ENCODE measurements around the gene ECT2L. TPM values are rescaled to one million over a fixed set of nuclear protein-coding genes. Genes with fewer than 3 reads are reported as not detected.

ECT2L gene
- total and polyA plus RNA-seq, 2 of the 4 experiments (the other 2 are of a cell fraction): not detected

- no peak for DNase-seq
Observed at GRCh38 chr6:138849791-138850190, 53.9 kb downstream of the ECT2L start.

More at GRCh38 chr6:138849791-138850190, 53.9 kb downstream of the ECT2L start:
- intact Hi-C loops (cut with micrococcal nuclease) (no loop called here), dilution Hi-C loops (cut with HindIII; ENCODE audit: low sequenced_read_pairs, unreplicated experiment) (no loop called here), in situ Hi-C loops (cut with MboI; ENCODE audit: low sequenced_read_pairs) (no loop called here)
- no peak overlapping the region for H3K4me3 ChIP-seq (ENCODE audit: insufficient read depth, low read depth, low read length)
- no peaks in the 10 kb centered on the region for H3K9me3 ChIP-seq (ENCODE audit: control insufficient read depth, insufficient read depth, low read length)
- H2AK9ac ChIP-seq (replicated peaks; ENCODE audit: low read depth, low read length, poor library complexity): no peak overlapping the region
- H3K56ac ChIP-seq (ENCODE audit: extremely low read depth, insufficient read depth, low read length): no peak overlapping the region
- H4K91ac ChIP-seq (ENCODE audit: insufficient read depth, low read depth, low read length): no peak overlapping the region
- H3K27ac ChIP-seq (ENCODE audit: insufficient read depth, low read length): no peak overlapping the region
- H3K27me3 ChIP-seq (ENCODE audit: control insufficient read depth, insufficient read depth, low read length): no peaks in the 10 kb centered on the region; the same call in 1 of the 2 replicates
- H2BK5ac ChIP-seq (ENCODE audit: low read depth, low read length, poor library complexity, severe bottlenecking): no peak overlapping the region
- no peak overlapping the region for H3K4ac ChIP-seq (ENCODE audit: low read depth, low read length)
- H2BK15ac ChIP-seq (ENCODE audit: low read depth, low read length): no peak overlapping the region
- H2AK5ac ChIP-seq (ENCODE audit: low read depth, low read length): no peak overlapping the region
- H3K36me3 ChIP-seq (ENCODE audit: control insufficient read depth, insufficient read depth, low read length): no peaks in the 10 kb centered on the region
- H3K9me1 ChIP-seq (ENCODE audit: insufficient read depth, low read length): no peaks in the 10 kb centered on the region
- H3K18ac ChIP-seq (ENCODE audit: low read depth, low read length): no peak overlapping the region
- no peak overlapping the region for H4K5ac ChIP-seq (ENCODE audit: low read depth, low read length)
- no peak overlapping the region for H2BK120ac ChIP-seq (ENCODE audit: low read depth, low read length)
- no peak overlapping the region for H2AFZ ChIP-seq (replicated peaks; ENCODE audit: low read length, poor library complexity)
- POLR2A ChIA-PET (ENCODE audit: unreplicated experiment): no interaction called here
- TF ChIP-seq POLR2A (IDR thresholded peaks at IDR 0.05; ENCODE audit: low read depth, low read length) (no peak), RCOR1 (IDR thresholded peaks at IDR 0.05; ENCODE audit: insufficient replicate concordance, low read length) (no peak), CTCF (conservative IDR thresholded peaks at IDR 0.05; ENCODE audit: low read depth, low read length) (no peak), NFE2L2 (IDR thresholded peaks at IDR 0.05; ENCODE audit: low read depth, low read length) (no peak), SMC3 (IDR thresholded peaks at IDR 0.05; ENCODE audit: low read depth, low read length) (no peak), CEBPB (IDR thresholded peaks at IDR 0.05; ENCODE audit: low read depth, low read length) (no peak), FOS (IDR thresholded peaks at IDR 0.05; ENCODE audit: low read depth, low read length) (no peak), MAFK (IDR thresholded peaks at IDR 0.05; ENCODE audit: low read depth, low read length) (no peak), ELK1 (IDR thresholded peaks at IDR 0.05; ENCODE audit: borderline replicate concordance, low read depth, low read length) (no peak), USF2 (IDR thresholded peaks at IDR 0.05; ENCODE audit: low read depth, low read length) (no peak), CHD1 (IDR thresholded peaks at IDR 0.05; ENCODE audit: low read depth, low read length) (no peak), MXI1 (IDR thresholded peaks at IDR 0.05; ENCODE audit: borderline replicate concordance, low read depth, low read length) (no peak)
- CTCF ChIA-PET: no interaction called here
- no peaks in the 10 kb centered on the region for H3K79me1 ChIP-seq (ENCODE audit: low read depth in 1 of 2, low read length in 2 of 2)
- no CpG with 5 or more reads among the region's 6 CpGs for WGBS, 2 experiments (ENCODE audit: extremely low coverage in 2 of 2, insufficient read length in 1 of 2)
- H3K4me1 ChIP-seq (ENCODE audit: control insufficient read depth, insufficient read depth, low read length): no peaks in the 10 kb centered on the region
- H4K20me1 ChIP-seq (ENCODE audit: insufficient read depth, low read length): no peaks in the 10 kb centered on the region
- ATAC-seq (ENCODE audit: low read depth): no peak
- H2BK20ac ChIP-seq (ENCODE audit: low read depth, low read length): no peak overlapping the region
- H3K14ac ChIP-seq (replicated peaks; ENCODE audit: low read depth, low read length): no peak overlapping the region
- no peak overlapping the region for H3K9ac ChIP-seq (ENCODE audit: low read depth, low read length)
- H3K4me2 ChIP-seq (ENCODE audit: low read depth, low read length): no peak overlapping the region
- no TSS peak for BruUV-seq (replicated peaks)
- H4K8ac ChIP-seq (ENCODE audit: low read depth in 2 of 2, low read length in 2 of 2): no peak overlapping the region
- no peak overlapping the region for H3K23ac ChIP-seq (ENCODE audit: low read depth, low read length)
